Vagina (tissue), 2 donors: ENCODE measurements around the gene TMEM203.

Experiments
- POLR2A ChIP-seq, 2 donors: fragments of 450-650 bp; IDR thresholded peaks; one replicate each; pipeline ENCODE4 v1.6.1; 2017; ENCODE audit warnings: antibody characterized with exemption in 2 of 2, mild to moderate bottlenecking in 2 of 2, moderate library complexity in 2 of 2
- POLR2AphosphoS5 ChIP-seq, 2 donors: sonication (generic); formaldehyde crosslinking; IDR thresholded peaks; one replicate each; pipeline ENCODE4 v1.9.0; 2017; ENCODE audit warnings: antibody characterized with exemption in 2 of 2, mild to moderate bottlenecking in 2 of 2, low read depth in 1 of 2; ENCODE audit not compliant: insufficient read depth in 1 of 2
- TF ChIP-seq, protein P1 (sequence below), 3 experiments: fragments of 450-650 bp in 2 of 3; fragments of 200-600 bp in 1 of 3; sonication (generic) in 1 of 3; IDR thresholded peaks; one replicate each; pipeline ENCODE4 v1.5.1; 2017 to 2019; ENCODE audit warnings: antibody characterized with exemption in 3 of 3, mild to moderate bottlenecking in 2 of 3, moderate library complexity in 2 of 3

GRCh38 chr9:137240841-137241489 lies 35.5 kb upstream of the TMEM203 start, which contains the start of gene TUBB4B:
- TF ChIP-seq, protein P1, sequence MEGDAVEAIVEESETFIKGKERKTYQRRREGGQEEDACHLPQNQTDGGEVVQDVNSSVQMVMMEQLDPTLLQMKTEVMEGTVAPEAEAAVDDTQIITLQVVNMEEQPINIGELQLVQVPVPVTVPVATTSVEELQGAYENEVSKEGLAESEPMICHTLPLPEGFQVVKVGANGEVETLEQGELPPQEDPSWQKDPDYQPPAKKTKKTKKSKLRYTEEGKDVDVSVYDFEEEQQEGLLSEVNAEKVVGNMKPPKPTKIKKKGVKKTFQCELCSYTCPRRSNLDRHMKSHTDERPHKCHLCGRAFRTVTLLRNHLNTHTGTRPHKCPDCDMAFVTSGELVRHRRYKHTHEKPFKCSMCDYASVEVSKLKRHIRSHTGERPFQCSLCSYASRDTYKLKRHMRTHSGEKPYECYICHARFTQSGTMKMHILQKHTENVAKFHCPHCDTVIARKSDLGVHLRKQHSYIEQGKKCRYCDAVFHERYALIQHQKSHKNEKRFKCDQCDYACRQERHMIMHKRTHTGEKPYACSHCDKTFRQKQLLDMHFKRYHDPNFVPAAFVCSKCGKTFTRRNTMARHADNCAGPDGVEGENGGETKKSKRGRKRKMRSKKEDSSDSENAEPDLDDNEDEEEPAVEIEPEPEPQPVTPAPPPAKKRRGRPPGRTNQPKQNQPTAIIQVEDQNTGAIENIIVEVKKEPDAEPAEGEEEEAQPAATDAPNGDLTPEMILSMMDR (IDR thresholded peaks at IDR 0.05), result peak in 1 of 3 experiments; percentile 15
- peak in 1 of 2 donors; percentile 100 for TF ChIP-seq POLR2A (IDR thresholded peaks at IDR 0.05)
- TF ChIP-seq POLR2AphosphoS5 (IDR thresholded peaks at IDR 0.05; ENCODE audit: insufficient read depth in 1 of 2, low read depth in 1 of 2), result peak; percentile 89 to 100
